ENCODE data around the gene VPS51. TPM values are rescaled to one million over a fixed set of nuclear protein-coding genes. Genes with fewer than 3 reads are reported as not detected.
A peak's percentile ranks its signal among the peaks of the same experiment; 100 is the strongest.

Gene VPS51
- total and polyA plus RNA-seq, 2 of the 13 experiments (the other 11 are each of a cell fraction or from before 2014, with no cell fraction given), result 76.3 to 90.6 TPM

DNA sequence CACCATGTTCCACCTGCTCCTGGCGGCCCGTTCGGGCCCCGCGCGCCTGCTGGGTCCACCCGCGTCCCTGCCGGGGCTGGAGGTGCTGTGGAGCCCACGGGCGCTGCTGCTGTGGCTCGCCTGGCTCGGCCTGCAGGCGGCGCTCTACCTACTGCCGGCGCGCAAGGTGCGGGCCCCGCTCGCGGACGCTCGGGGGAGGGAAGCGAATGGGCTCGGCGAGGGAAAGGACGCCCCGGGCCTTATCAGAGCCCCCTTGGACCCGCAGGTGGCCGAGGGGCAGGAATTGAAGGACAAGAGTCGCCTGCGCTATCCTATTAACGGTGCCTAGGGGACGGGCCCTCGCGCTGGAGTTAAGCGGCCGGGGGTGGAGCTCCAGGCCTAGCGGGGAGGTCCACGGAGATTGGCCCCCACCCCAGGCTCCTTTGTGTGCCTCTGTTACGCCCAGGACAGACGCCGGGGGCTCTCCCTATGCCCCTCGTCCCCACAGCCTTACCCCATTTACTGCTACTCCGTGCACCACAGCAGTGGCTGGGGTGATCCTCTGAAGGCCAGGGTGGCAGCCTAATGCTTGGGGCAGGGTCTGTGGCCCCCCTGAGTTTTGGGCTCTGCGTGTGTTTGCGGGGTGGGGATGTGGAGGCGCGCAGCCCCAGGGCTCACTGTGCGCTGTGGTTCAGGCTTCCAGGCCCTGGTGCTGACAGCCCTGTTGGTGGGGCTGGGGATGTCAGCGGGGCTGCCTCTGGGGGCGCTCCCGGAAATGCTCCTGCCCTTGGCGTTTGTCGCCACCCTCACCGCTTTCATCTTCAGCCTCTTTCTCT, 16.7 kb downstream of the VPS51 start (continued):
- TF ChIP-seq ZFY (CRISPR knock-in tag; IDR thresholded peaks at IDR 0.05), result peak; percentile 71
- peak; percentile 66 for TF ChIP-seq MYC (CRISPR knock-in tag; IDR thresholded peaks at IDR 0.05; ENCODE audit: borderline replicate concordance)
- no peak for TF ChIP-seq ZNF788 (CRISPR knock-in tag; IDR thresholded peaks at IDR 0.05; ENCODE audit: borderline replicate concordance)
- no peak for TF ChIP-seq RARA (CRISPR knock-in tag; IDR thresholded peaks at IDR 0.05)
- TF ChIP-seq ZNF772 (CRISPR knock-in tag; IDR thresholded peaks at IDR 0.05), result peak; percentile 82; the same call in 1 of the 2 replicates
- TF ChIP-seq ZNF703 (CRISPR knock-in tag; IDR thresholded peaks at IDR 0.05; ENCODE audit: borderline replicate concordance), result peak; percentile 75; the same call in 1 of the 2 replicates
- 0 out of 2 replicates have a peak, but pooled peaks have one; percentile 28 for TF ChIP-seq SSRP1 (CRISPR knock-in tag; IDR thresholded peaks at IDR 0.05)
- TF ChIP-seq ZNF891 (CRISPR knock-in tag; IDR thresholded peaks at IDR 0.05), result no peak; the same call in 1 of the 2 replicates
- TF ChIP-seq ZNF691 (CRISPR knock-in tag; IDR thresholded peaks at IDR 0.05; ENCODE audit: borderline replicate concordance, low read depth), result peak; percentile 18; the same call in 1 of the 2 replicates
- TF ChIP-seq, protein P1, sequence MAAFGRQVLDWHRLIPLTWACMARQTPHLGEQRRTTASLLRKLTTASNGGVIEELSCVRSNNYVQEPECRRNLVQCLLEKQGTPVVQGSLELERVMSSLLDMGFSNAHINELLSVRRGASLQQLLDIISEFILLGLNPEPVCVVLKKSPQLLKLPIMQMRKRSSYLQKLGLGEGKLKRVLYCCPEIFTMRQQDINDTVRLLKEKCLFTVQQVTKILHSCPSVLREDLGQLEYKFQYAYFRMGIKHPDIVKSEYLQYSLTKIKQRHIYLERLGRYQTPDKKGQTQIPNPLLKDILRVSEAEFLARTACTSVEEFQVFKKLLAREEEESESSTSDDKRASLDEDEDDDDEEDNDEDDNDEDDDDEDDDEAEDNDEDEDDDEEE (CRISPR knock-in tag; IDR thresholded peaks at IDR 0.05), result no peak
- no peak for TF ChIP-seq SMARCE1 (IDR thresholded peaks at IDR 0.05; ENCODE audit: borderline replicate concordance)
- TF ChIP-seq ZNF432 (CRISPR knock-in tag; IDR thresholded peaks at IDR 0.05; ENCODE audit: borderline replicate concordance), result no peak
- no peak for TF ChIP-seq NONO (IDR thresholded peaks at IDR 0.05)
- peak; percentile 67 for TF ChIP-seq NONO (CRISPR knock-in tag; conservative IDR thresholded peaks at IDR 0.05)
- no peak for TF ChIP-seq KDM4B (CRISPR knock-in tag; IDR thresholded peaks at IDR 0.05)
- TF ChIP-seq, protein P2, sequence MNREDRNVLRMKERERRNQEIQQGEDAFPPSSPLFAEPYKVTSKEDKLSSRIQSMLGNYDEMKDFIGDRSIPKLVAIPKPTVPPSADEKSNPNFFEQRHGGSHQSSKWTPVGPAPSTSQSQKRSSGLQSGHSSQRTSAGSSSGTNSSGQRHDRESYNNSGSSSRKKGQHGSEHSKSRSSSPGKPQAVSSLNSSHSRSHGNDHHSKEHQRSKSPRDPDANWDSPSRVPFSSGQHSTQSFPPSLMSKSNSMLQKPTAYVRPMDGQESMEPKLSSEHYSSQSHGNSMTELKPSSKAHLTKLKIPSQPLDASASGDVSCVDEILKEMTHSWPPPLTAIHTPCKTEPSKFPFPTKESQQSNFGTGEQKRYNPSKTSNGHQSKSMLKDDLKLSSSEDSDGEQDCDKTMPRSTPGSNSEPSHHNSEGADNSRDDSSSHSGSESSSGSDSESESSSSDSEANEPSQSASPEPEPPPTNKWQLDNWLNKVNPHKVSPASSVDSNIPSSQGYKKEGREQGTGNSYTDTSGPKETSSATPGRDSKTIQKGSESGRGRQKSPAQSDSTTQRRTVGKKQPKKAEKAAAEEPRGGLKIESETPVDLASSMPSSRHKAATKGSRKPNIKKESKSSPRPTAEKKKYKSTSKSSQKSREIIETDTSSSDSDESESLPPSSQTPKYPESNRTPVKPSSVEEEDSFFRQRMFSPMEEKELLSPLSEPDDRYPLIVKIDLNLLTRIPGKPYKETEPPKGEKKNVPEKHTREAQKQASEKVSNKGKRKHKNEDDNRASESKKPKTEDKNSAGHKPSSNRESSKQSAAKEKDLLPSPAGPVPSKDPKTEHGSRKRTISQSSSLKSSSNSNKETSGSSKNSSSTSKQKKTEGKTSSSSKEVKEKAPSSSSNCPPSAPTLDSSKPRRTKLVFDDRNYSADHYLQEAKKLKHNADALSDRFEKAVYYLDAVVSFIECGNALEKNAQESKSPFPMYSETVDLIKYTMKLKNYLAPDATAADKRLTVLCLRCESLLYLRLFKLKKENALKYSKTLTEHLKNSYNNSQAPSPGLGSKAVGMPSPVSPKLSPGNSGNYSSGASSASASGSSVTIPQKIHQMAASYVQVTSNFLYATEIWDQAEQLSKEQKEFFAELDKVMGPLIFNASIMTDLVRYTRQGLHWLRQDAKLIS (CRISPR knock-in tag; IDR thresholded peaks at IDR 0.05), result 0 out of 2 replicates have a peak, but pooled peaks have one; percentile 50
- peak; percentile 48; the same call in 1 of the 2 replicates for TF ChIP-seq HES4 (CRISPR knock-in tag; IDR thresholded peaks at IDR 0.05; ENCODE audit: borderline replicate concordance)
- peak; percentile 26; the same call in 1 of the 3 replicates for TF ChIP-seq MXI1 (IDR thresholded peaks at IDR 0.05; ENCODE audit: borderline replicate concordance, low read depth, low read length)
- peak; percentile 42; the same call in 1 of the 2 replicates for TF ChIP-seq MED1 (CRISPR knock-in tag; IDR thresholded peaks at IDR 0.05)
- no peak for TF ChIP-seq MAFF (IDR thresholded peaks at IDR 0.05; ENCODE audit: low read depth, low read length)
- TF ChIP-seq HOXA7 (CRISPR knock-in tag; IDR thresholded peaks at IDR 0.05), result no peak
- no peak for TF ChIP-seq FOXP4 (CRISPR knock-in tag; IDR thresholded peaks at IDR 0.05)
- TF ChIP-seq ZFYVE20 (CRISPR knock-in tag; IDR thresholded peaks at IDR 0.05; ENCODE audit: borderline replicate concordance, low read depth), result no peak
